HL-60 (cell line): Measurements from ENCODE around the gene RAI14.

Experiments used
- DNase-seq, 2 experiments: peaks; one replicate each; pipeline ENCODE4 v3.0.0-alpha.2; 2010 to 2020; ENCODE audit warnings: low read depth in 1 of 2, low spot score in 1 of 2
- H3K27ac ChIP-seq: fragments of 250-450 bp; sonication (Bioruptor Pico); replicated peaks from 2 replicates; pipeline ENCODE4 v1.5.1; 2020; ENCODE audit warnings: mild to moderate bottlenecking, moderate library complexity
- H3K27me3 ChIP-seq: fragments of 250-450 bp; sonication (Bioruptor Pico); 2 replicates; pipeline ENCODE4 v1.5.1; 2021; ENCODE audit warnings: mild to moderate bottlenecking, moderate library complexity; ENCODE audit not compliant: insufficient read depth, poor library complexity, severe bottlenecking
- H3K4me3 ChIP-seq: replicated peaks from 2 replicates; pipeline ENCODE4 v1.5.1; 2011; ENCODE audit warnings: mild to moderate bottlenecking, control low read depth, low read length; ENCODE audit not compliant: insufficient read depth
- CTCF ChIP-seq: IDR thresholded peaks from one replicate; pipeline ENCODE4 v1.5.1; 2011; ENCODE audit warnings: low read length, control low read depth, inconsistent platforms; ENCODE audit not compliant: insufficient read depth
- GABPA ChIP-seq: IDR thresholded peaks from 2 replicates; pipeline ENCODE4 v1.6.1; 2012; ENCODE audit warnings: low read depth
- POLR2AphosphoS5 ChIP-seq: IDR thresholded peaks from 2 replicates; pipeline ENCODE4 v1.6.1; 2012; ENCODE audit warnings: low read depth
- SPI1 ChIP-seq: IDR thresholded peaks from 2 replicates; pipeline ENCODE4 v1.6.1; 2012; ENCODE audit warnings: low read depth, mild to moderate bottlenecking, borderline replicate concordance
- TF ChIP-seq, protein P1 (sequence below): IDR thresholded peaks from 2 replicates; pipeline ENCODE4 v1.6.1; 2012; ENCODE audit warnings: low read depth; ENCODE audit not compliant: insufficient replicate concordance

RAI14 gene

DNA sequence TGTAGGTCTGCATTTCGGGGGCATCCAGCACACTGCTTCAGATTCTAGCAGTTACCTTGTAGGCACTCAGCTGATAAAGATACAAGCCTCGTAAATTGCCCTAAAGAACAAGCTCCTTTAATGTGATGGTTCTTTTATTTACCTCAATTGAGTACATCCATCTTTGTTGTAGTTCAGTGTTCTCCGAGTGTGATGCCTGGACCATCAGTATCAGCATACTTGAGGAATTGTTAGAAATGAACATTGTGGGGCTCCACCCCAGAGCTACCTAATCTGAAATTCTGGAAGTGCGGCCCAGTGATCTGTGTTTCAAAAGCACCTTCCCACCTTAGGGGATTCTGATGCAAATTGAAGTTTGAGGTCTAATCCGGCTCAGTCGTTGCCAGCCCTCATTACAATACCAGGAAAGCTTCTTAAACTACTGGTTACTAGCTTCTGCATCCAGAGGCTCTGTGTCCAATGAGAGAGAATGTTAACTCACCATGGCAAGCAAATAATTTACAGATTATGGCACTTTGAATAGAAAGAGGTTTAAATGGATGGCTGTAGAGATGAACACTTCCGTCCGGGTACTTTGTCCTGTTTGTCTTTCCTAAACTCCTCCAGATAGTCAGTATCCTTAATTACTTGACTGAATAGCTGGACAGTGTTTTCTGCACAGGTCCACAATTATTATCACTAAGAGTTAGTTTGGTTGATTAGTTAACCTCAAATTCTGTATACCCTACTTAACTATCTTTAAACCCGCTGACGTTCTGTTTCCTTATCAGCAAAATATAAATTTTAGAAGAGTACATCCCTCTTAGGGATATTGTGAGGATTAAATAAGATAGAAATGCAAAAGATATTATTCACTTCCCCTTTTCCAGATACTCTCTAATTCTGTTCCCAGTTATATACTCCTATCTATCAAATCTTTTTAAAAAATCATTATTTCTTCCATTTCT lies 47.9 kb downstream of the RAI14 start:
- TF ChIP-seq, protein P1, sequence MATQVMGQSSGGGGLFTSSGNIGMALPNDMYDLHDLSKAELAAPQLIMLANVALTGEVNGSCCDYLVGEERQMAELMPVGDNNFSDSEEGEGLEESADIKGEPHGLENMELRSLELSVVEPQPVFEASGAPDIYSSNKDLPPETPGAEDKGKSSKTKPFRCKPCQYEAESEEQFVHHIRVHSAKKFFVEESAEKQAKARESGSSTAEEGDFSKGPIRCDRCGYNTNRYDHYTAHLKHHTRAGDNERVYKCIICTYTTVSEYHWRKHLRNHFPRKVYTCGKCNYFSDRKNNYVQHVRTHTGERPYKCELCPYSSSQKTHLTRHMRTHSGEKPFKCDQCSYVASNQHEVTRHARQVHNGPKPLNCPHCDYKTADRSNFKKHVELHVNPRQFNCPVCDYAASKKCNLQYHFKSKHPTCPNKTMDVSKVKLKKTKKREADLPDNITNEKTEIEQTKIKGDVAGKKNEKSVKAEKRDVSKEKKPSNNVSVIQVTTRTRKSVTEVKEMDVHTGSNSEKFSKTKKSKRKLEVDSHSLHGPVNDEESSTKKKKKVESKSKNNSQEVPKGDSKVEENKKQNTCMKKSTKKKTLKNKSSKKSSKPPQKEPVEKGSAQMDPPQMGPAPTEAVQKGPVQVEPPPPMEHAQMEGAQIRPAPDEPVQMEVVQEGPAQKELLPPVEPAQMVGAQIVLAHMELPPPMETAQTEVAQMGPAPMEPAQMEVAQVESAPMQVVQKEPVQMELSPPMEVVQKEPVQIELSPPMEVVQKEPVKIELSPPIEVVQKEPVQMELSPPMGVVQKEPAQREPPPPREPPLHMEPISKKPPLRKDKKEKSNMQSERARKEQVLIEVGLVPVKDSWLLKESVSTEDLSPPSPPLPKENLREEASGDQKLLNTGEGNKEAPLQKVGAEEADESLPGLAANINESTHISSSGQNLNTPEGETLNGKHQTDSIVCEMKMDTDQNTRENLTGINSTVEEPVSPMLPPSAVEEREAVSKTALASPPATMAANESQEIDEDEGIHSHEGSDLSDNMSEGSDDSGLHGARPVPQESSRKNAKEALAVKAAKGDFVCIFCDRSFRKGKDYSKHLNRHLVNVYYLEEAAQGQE = no peak
- TF ChIP-seq CTCF (no peak), GABPA (no peak), SPI1 (peak; percentile 54; the same call in 1 of the 2 replicates), POLR2AphosphoS5 (no peak)
- DNase-seq = no peak
- H3K27me3 ChIP-seq = peaks cover 8% of the 10 kb centered on the region
- H3K27ac ChIP-seq = no peak overlapping the region
- no peak overlapping the region for H3K4me3 ChIP-seq

GRCh38 chr5:34706084-34706483 lies 50.0 kb downstream of the RAI14 start:
- H3K4me3 ChIP-seq = no peak overlapping the region
- peaks cover 8% of the 10 kb centered on the region for H3K27me3 ChIP-seq
- TF ChIP-seq POLR2AphosphoS5 = no peak
- no peak for TF ChIP-seq CTCF
- TF ChIP-seq, protein P1 = no peak
- TF ChIP-seq SPI1 = no peak
- DNase-seq = no peak
- H3K27ac ChIP-seq = no peak overlapping the region

DNA sequence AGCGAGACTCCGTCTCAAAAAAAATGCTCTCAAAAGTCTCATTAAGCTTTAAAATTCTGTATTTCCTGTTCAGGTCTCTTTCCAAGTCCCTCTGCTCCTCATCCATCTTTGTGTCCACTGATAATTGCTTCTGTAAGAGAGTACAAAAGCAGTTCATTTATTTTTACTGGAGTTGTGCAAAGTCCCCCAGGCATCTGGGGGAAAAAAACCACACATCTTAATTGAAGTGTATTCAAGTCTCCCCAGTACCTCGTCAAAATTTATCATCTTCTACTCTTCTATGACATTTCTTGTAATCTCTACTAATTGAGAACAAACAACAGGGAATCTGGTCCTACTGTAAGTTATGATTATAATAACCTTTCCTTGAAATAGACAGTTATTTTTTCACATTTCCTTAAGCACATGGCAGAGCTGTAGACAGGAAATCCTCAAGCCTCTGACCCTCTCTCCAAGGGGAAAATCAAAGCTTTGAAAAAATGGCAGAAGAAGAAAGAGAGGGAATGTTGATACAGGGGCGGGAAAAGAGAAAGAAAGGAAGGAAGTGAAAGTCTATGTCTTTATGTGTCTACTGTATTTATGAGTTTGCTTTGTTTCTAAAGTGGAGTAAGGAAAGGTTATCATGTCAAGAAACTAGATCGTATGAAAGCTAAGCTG lies 51.5 kb downstream of the RAI14 start:
- no peak overlapping the region for H3K27ac ChIP-seq
- no peak for TF ChIP-seq CTCF
- TF ChIP-seq SPI1 = no peak
- no peak for TF ChIP-seq POLR2AphosphoS5
- TF ChIP-seq, protein P1 = no peak
- TF ChIP-seq GABPA = no peak
- no peak for DNase-seq
- no peak overlapping the region for H3K4me3 ChIP-seq
- H3K27me3 ChIP-seq = peaks cover 8% of the 10 kb centered on the region
